Type B pancreatic cell (in vitro differentiated cells): ENCODE data around the gene SGK1. TPM values are rescaled to one million over a fixed set of nuclear protein-coding genes. Genes with fewer than 3 reads are reported as not detected.
"Not testable (repeated sequence)": the region's sequence is repeated elsewhere in the genome, so short reads cannot be mapped to it uniquely, and the experiment has no call there.

Experiments used
- DNase-seq: peaks from one replicate; pipeline ENCODE4 v3.0.0; 2021; ENCODE audit warnings: mixed read lengths; ENCODE audit not compliant: unreplicated experiment; ENCODE audit errors: extremely low spot score
- H3K27ac Mint-ChIP-seq: 2 replicates; pipeline ENCODE4 v1.8.0; 2021; ENCODE audit warnings: mild to moderate bottlenecking, mixed read lengths
- H3K27me3 Mint-ChIP-seq: 2 replicates; pipeline ENCODE4 v1.8.0; 2021; ENCODE audit warnings: mixed read lengths
- H3K36me3 Mint-ChIP-seq: 2 replicates; pipeline ENCODE4 v1.8.0; 2021; ENCODE audit warnings: mixed read lengths
- H3K4me1 Mint-ChIP-seq: one replicate; pipeline ENCODE4 v1.8.0; 2021; ENCODE audit warnings: mixed read lengths; ENCODE audit not compliant: unreplicated experiment
- H3K4me3 Mint-ChIP-seq: 2 replicates; pipeline ENCODE4 v1.8.0; 2021; ENCODE audit warnings: mild to moderate bottlenecking, mixed read lengths
- H3K9me3 Mint-ChIP-seq: 2 replicates; pipeline ENCODE4 v1.8.0; 2021; ENCODE audit warnings: mixed read lengths
- CTCF ChIP-seq: fragments of 200-600 bp; sonication (generic); conservative IDR thresholded peaks from 2 replicates; pipeline ENCODE4 v1.5.0; 2021; ENCODE audit warnings: antibody characterized with exemption, mild to moderate bottlenecking
- total RNA-seq: library from RNA; stranded (reverse); gene quantifications from 2 replicates; pipeline ENCODE4 v1.2.1, GENCODE V29; 2021; ENCODE audit warnings: low replicate concordance

The SGK1 gene
- total RNA-seq, 1 donor from 2014 or later, result 52.6 TPM

- Mint-ChIP-seq H3K4me1 (peaks cover 4% of the 10 kb centered on the region), H3K27ac (no peak overlapping the region), H3K4me3 (no peak overlapping the region), H3K27me3 (no peaks in the 10 kb centered on the region), H3K9me3 (peaks cover 6% of the 10 kb centered on the region), H3K36me3 (peaks cover 3% of the 10 kb centered on the region)
- TF ChIP-seq CTCF, result no peak
- no peak for DNase-seq
These were observed 124.1 kb downstream of the SGK1 start for GRCh38 chr6:134193536-134194498.

GRCh38 chr6:134192609-134193008 lies 125.3 kb downstream of the SGK1 start:
- not testable (repeated sequence) for H3K36me3 Mint-ChIP-seq, H3K27ac Mint-ChIP-seq, H3K4me3 Mint-ChIP-seq, H3K27me3 Mint-ChIP-seq, DNase-seq, H3K4me1 Mint-ChIP-seq, H3K9me3 Mint-ChIP-seq

GRCh38 chr6:134190883-134191282 lies 127.0 kb downstream of the SGK1 start:
- no peak for DNase-seq
- peaks cover 3% of the 10 kb centered on the region for H3K36me3 Mint-ChIP-seq
- no peaks in the 10 kb centered on the region for H3K27me3 Mint-ChIP-seq
- no peak overlapping the region for H3K4me3 Mint-ChIP-seq
- H3K9me3 Mint-ChIP-seq, result peaks cover 6% of the 10 kb centered on the region
- peaks cover 4% of the 10 kb centered on the region for H3K4me1 Mint-ChIP-seq
- no peak overlapping the region for H3K27ac Mint-ChIP-seq
- TF ChIP-seq CTCF, result no peak

- Mint-ChIP-seq H3K27me3 (no peaks in the 10 kb centered on the region), H3K27ac (no peak overlapping the region), H3K9me3 (no peaks in the 10 kb centered on the region), H3K36me3 (no peaks in the 10 kb centered on the region), H3K4me1 (peaks cover 3% of the 10 kb centered on the region), H3K4me3 (no peak overlapping the region)
- no peak for DNase-seq
- no peak for TF ChIP-seq CTCF
These were observed 130.2 kb downstream of the SGK1 start for GRCh38 chr6:134187751-134188150.

- no peak overlapping the region for H3K4me3 Mint-ChIP-seq
- no peak for TF ChIP-seq CTCF
- DNase-seq, result no peak
- no peaks in the 10 kb centered on the region for H3K27me3 Mint-ChIP-seq
- H3K4me1 Mint-ChIP-seq, result peaks cover 8% of the 10 kb centered on the region
- H3K27ac Mint-ChIP-seq, result no peak overlapping the region
- H3K36me3 Mint-ChIP-seq, result no peaks in the 10 kb centered on the region
- no peaks in the 10 kb centered on the region for H3K9me3 Mint-ChIP-seq
These were observed 130.8 kb downstream of the SGK1 start for GRCh38 chr6:134187154-134187553.

- no peaks in the 10 kb centered on the region for H3K27me3 Mint-ChIP-seq
- peaks cover 8% of the 10 kb centered on the region for H3K4me1 Mint-ChIP-seq
- no peaks in the 10 kb centered on the region for H3K36me3 Mint-ChIP-seq
- H3K4me3 Mint-ChIP-seq, result no peak overlapping the region
- H3K27ac Mint-ChIP-seq, result no peak overlapping the region
- DNase-seq, result no peak
- no peaks in the 10 kb centered on the region for H3K9me3 Mint-ChIP-seq
- no peak for TF ChIP-seq CTCF
These were observed 131.6 kb downstream of the SGK1 start for GRCh38 chr6:134186355-134186754.
